IMR-90 (cell line): ENCODE measurements around the gene C1orf167. TPM values are rescaled to one million over a fixed set of nuclear protein-coding genes. Genes with fewer than 3 reads are reported as not detected.

ENCODE experiments used
- ATAC-seq: fragments of 200-7000 bp; cut with Tn5 transposase; 2 replicates; pipeline ENCODE4 v1.9.1; 2020; ENCODE audit warnings: low read depth, mild to moderate bottlenecking, moderate library complexity
- BruUV-seq: library from RNA; stranded (reverse); fragments of 400-500 nt; replicated peaks from 2 replicates; lab custom pipeline; 2021; lab: Mats Ljungman, UMichigan
- CTCF ChIA-PET: fragments of 300-600 bp; formaldehyde crosslinking; extraction: SDS; loops from one replicate; lab custom pipeline; 2021; ENCODE audit warnings: antibody characterized with exemption; lab: Yijun Ruan, JAX
- POLR2A ChIA-PET: fragments of 300-600 bp; sonication (Branson Sonifier 250); formaldehyde crosslinking; loops from one replicate; lab custom pipeline; 2022; ENCODE audit warnings: antibody characterized with exemption; ENCODE audit not compliant: unreplicated experiment; lab: Charles Lee
- DNase-seq: peaks from one replicate; pipeline ENCODE4 v3.0.0; 2013
- H2AFZ ChIP-seq: replicated peaks from 2 replicates; pipeline ENCODE3; 2013; ENCODE audit warnings: low read length, mild to moderate bottlenecking; ENCODE audit not compliant: poor library complexity
- H2AK5ac ChIP-seq: 2 replicates; pipeline ENCODE4 v1.6.1; 2013; ENCODE audit warnings: low read depth, low read length, inconsistent platforms
- H2AK9ac ChIP-seq: replicated peaks from 2 replicates; pipeline ENCODE3; 2013; ENCODE audit warnings: mild to moderate bottlenecking, low read depth, low read length, moderate library complexity; ENCODE audit not compliant: poor library complexity
- H2BK120ac ChIP-seq: 2 replicates; pipeline ENCODE4 v1.6.1; 2013; ENCODE audit warnings: low read depth, low read length, inconsistent platforms
- H2BK15ac ChIP-seq: 3 replicates; pipeline ENCODE4 v1.6.1; 2013; ENCODE audit warnings: low read depth, low read length, inconsistent platforms
- H2BK20ac ChIP-seq: 2 replicates; pipeline ENCODE4 v1.6.1; 2013; ENCODE audit warnings: low read depth, mild to moderate bottlenecking, inconsistent platforms, low read length, moderate library complexity
- H2BK5ac ChIP-seq: 2 replicates; pipeline ENCODE4 v1.6.1; 2013; ENCODE audit warnings: mild to moderate bottlenecking, low read depth, low read length, inconsistent platforms; ENCODE audit not compliant: poor library complexity, severe bottlenecking
- H3K14ac ChIP-seq: replicated peaks from 2 replicates; pipeline ENCODE4 v1.6.1; 2013; ENCODE audit warnings: low read depth, low read length, inconsistent platforms
- H3K18ac ChIP-seq: 2 replicates; pipeline ENCODE4 v1.6.1; 2013; ENCODE audit warnings: low read depth, low read length, control low read depth
- H3K23ac ChIP-seq: 2 replicates; pipeline ENCODE4 v1.6.1; 2013; ENCODE audit warnings: low read depth, low read length, inconsistent platforms
- H3K27ac ChIP-seq: 2 replicates; pipeline ENCODE4 v1.5.1; 2013; ENCODE audit warnings: mild to moderate bottlenecking, control low read depth, low read length; ENCODE audit not compliant: insufficient read depth
- H3K27me3 ChIP-seq: 2 replicates; pipeline ENCODE4 v1.6.1; 2013; ENCODE audit warnings: low read length; ENCODE audit not compliant: control insufficient read depth, insufficient read depth
- H3K36me3 ChIP-seq: 2 replicates; pipeline ENCODE4 v1.6.1; 2013; ENCODE audit warnings: low read length, mixed read lengths; ENCODE audit not compliant: control insufficient read depth, insufficient read depth
- H3K4ac ChIP-seq: 2 replicates; pipeline ENCODE4 v1.6.1; 2013; ENCODE audit warnings: low read depth, low read length, inconsistent platforms
- H3K4me1 ChIP-seq: 2 replicates; pipeline ENCODE4 v1.6.1; 2013; ENCODE audit warnings: low read length, mixed read lengths; ENCODE audit not compliant: control insufficient read depth, insufficient read depth
- H3K4me2 ChIP-seq: 2 replicates; pipeline ENCODE4 v1.6.1; 2013; ENCODE audit warnings: low read depth, mild to moderate bottlenecking, control low read depth, low read length, moderate library complexity
- H3K4me3 ChIP-seq: 2 replicates; pipeline ENCODE4 v1.5.1; 2013; ENCODE audit warnings: low read depth, mild to moderate bottlenecking, control low read depth, low read length, moderate library complexity; ENCODE audit not compliant: insufficient read depth
- H3K56ac ChIP-seq: 2 replicates; pipeline ENCODE4 v1.6.1; 2013; ENCODE audit warnings: low read length, inconsistent platforms; ENCODE audit not compliant: insufficient read depth; ENCODE audit errors: extremely low read depth
- H3K79me1 ChIP-seq, 2 experiments: 2 replicates each; pipeline ENCODE4 v1.6.1; 2013; ENCODE audit warnings: low read length in 2 of 2, inconsistent platforms in 1 of 2, low read depth in 1 of 2
- H3K9ac ChIP-seq: 2 replicates; pipeline ENCODE4 v1.6.1; 2013; ENCODE audit warnings: low read depth, low read length, control low read depth
- H3K9me1 ChIP-seq: 2 replicates; pipeline ENCODE4 v1.6.1; 2013; ENCODE audit warnings: low read length, inconsistent platforms; ENCODE audit not compliant: insufficient read depth
- H3K9me3 ChIP-seq: 2 replicates; pipeline ENCODE4 v1.6.1; 2013; ENCODE audit warnings: low read length; ENCODE audit not compliant: control insufficient read depth, insufficient read depth
- H4K20me1 ChIP-seq: 2 replicates; pipeline ENCODE4 v1.6.1; 2013; ENCODE audit warnings: low read length, inconsistent platforms; ENCODE audit not compliant: insufficient read depth
- H4K5ac ChIP-seq: 2 replicates; pipeline ENCODE4 v1.6.1; 2013; ENCODE audit warnings: mild to moderate bottlenecking, low read depth, low read length, control low read depth
- H4K8ac ChIP-seq, 2 experiments: 2 replicates each; pipeline ENCODE4 v1.6.1; 2013; ENCODE audit warnings: low read depth in 2 of 2, low read length in 2 of 2, control low read depth in 1 of 2, inconsistent platforms in 1 of 2
- H4K91ac ChIP-seq: 2 replicates; pipeline ENCODE4 v1.6.1; 2013; ENCODE audit warnings: low read depth, low read length, inconsistent platforms; ENCODE audit not compliant: insufficient read depth
- CEBPB ChIP-seq: IDR thresholded peaks from 2 replicates; pipeline ENCODE4 v1.6.1; 2012; ENCODE audit warnings: low read depth, low read length, improper control_type of control experiment
- CHD1 ChIP-seq: IDR thresholded peaks from 2 replicates; pipeline ENCODE4 v1.6.1; 2012; ENCODE audit warnings: low read depth, low read length, improper control_type of control experiment
- CTCF ChIP-seq: conservative IDR thresholded peaks from 2 replicates; pipeline ENCODE4 v1.5.1; 2012; ENCODE audit warnings: mild to moderate bottlenecking, low read depth, low read length, improper control_type of control experiment
- ELK1 ChIP-seq: fragments of 150-350 bp; IDR thresholded peaks from 2 replicates; pipeline ENCODE4 v1.6.1; 2016; ENCODE audit warnings: low read depth, mild to moderate bottlenecking, low read length, moderate library complexity, borderline replicate concordance
- FOS ChIP-seq: fragments of 150-350 bp; IDR thresholded peaks from 2 replicates; pipeline ENCODE4 v1.6.1; 2016; ENCODE audit warnings: low read depth, low read length
- MAFK ChIP-seq: IDR thresholded peaks from 2 replicates; pipeline ENCODE4 v1.6.1; 2012; ENCODE audit warnings: low read depth, low read length, improper control_type of control experiment
- MAZ ChIP-seq: IDR thresholded peaks from 2 replicates; pipeline ENCODE4 v1.6.1; 2012; ENCODE audit warnings: low read depth, mild to moderate bottlenecking, low read length, improper control_type of control experiment, moderate library complexity, borderline replicate concordance
- MXI1 ChIP-seq: IDR thresholded peaks from 2 replicates; pipeline ENCODE4 v1.6.1; 2012; ENCODE audit warnings: low read depth, mild to moderate bottlenecking, low read length, moderate library complexity, borderline replicate concordance
- NFE2L2 ChIP-seq: fragments of 150-350 bp; IDR thresholded peaks from 2 replicates; pipeline ENCODE4 v1.6.1; 2016; ENCODE audit warnings: low read depth, mild to moderate bottlenecking, low read length
- POLR2A ChIP-seq: IDR thresholded peaks from 2 replicates; pipeline ENCODE4 v1.6.1; 2012; ENCODE audit warnings: mild to moderate bottlenecking, low read depth, low read length
- RCOR1 ChIP-seq: IDR thresholded peaks from 2 replicates; pipeline ENCODE4 v1.6.1; 2012; ENCODE audit warnings: mild to moderate bottlenecking, low read length, improper control_type of control experiment; ENCODE audit not compliant: insufficient replicate concordance
- RFX5 ChIP-seq: IDR thresholded peaks from 2 replicates; pipeline ENCODE4 v1.8.0; 2012; ENCODE audit warnings: low read depth, mild to moderate bottlenecking, low read length, moderate library complexity
- SMC3 ChIP-seq: fragments of 150-350 bp; IDR thresholded peaks from 2 replicates; pipeline ENCODE4 v1.6.1; 2016; ENCODE audit warnings: low read depth, mild to moderate bottlenecking, antibody characterized with exemption, low read length, moderate library complexity
- WGBS, 2 experiments: methylation state at CpG; one replicate each; pipeline versions ENCODE4 v1.1.5 to v1.1.7; 2013; ENCODE audit warnings: missing lambda C conversion rate in 2 of 2; ENCODE audit not compliant: insufficient read length in 1 of 2; ENCODE audit errors: extremely low coverage in 2 of 2; 5-methylcytosine and 5-hydroxymethylcytosine counted together
- dilution Hi-C: fragments of 300-500 bp; cut with HindIII; formaldehyde crosslinking; loops from one replicate; pipeline ENCODE4 v1.14.3; 2018; ENCODE audit warnings: low sequenced_read_pairs; ENCODE audit not compliant: unreplicated experiment
- in situ Hi-C: fragments of 300-500 bp; cut with MboI; formaldehyde crosslinking; loops from 3 replicates; pipeline ENCODE4 v1.14.3; 2019; ENCODE audit warnings: low sequenced_read_pairs, inconsistent platforms, mixed read lengths
- intact Hi-C: fragments of 100-400 bp; cut with micrococcal nuclease; formaldehyde crosslinking; loops from 2 replicates; pipeline ENCODE4 v1.10.0; 2022
- polyA plus RNA-seq, 3 experiments: library from polyadenylated mRNA; depleted of rRNA; stranded (reverse); fragments of >200 nt; gene quantifications; 2 replicates each; pipeline ENCODE4 v1.2.3, GENCODE V29; 2012; ENCODE audit warnings: low replicate concordance in 1 of 3
- total RNA-seq: library from RNA; depleted of rRNA; stranded (reverse); fragments of >200 nt; gene quantifications from 2 replicates; pipeline ENCODE4 v1.2.3, GENCODE V29; 2012

The C1orf167 gene
- total and polyA plus RNA-seq, 2 of the 4 experiments (the other 2 are of a cell fraction), result under 0.01 to 0.15 TPM

GRCh38 chr1:11764115-11764514, 2.1 kb downstream of the C1orf167 start:
- DNase-seq (no peak), ATAC-seq (no peak)
- TF ChIP-seq POLR2A (no peak), MAFK (no peak), FOS (no peak), CEBPB (no peak), NFE2L2 (no peak), SMC3 (no peak), CTCF (no peak), ELK1 (no peak), RCOR1 (no peak), CHD1 (no peak), RFX5 (no peak), MAZ (no peak), MXI1 (no peak)
- Histone ChIP-seq H2AFZ (no peak overlapping the region), H4K5ac (no peak overlapping the region), H4K91ac (no peak overlapping the region), H2BK5ac (no peak overlapping the region), H2AK5ac (no peak overlapping the region), H2BK120ac (no peak overlapping the region), H2AK9ac (no peak overlapping the region), H3K9me3 (no peaks in the 10 kb centered on the region), H3K14ac (no peak overlapping the region), H4K20me1 (no peaks in the 10 kb centered on the region), H2BK20ac (no peak overlapping the region), H3K4me1 (peaks cover 1% of the 10 kb centered on the region; the same call in 1 of the 2 replicates), H2BK15ac (no peak overlapping the region), H3K9ac (no peak overlapping the region), H3K4me3 (no peak overlapping the region), H3K9me1 (no peaks in the 10 kb centered on the region), H3K27ac (no peak overlapping the region), H3K27me3 (peaks cover 42% of the 10 kb centered on the region), H3K56ac (no peak overlapping the region), H3K36me3 (no peaks in the 10 kb centered on the region), H4K8ac (no peak overlapping the region), H3K4ac (no peak overlapping the region), H3K4me2 (no peak overlapping the region), H3K18ac (no peak overlapping the region), H3K23ac (no peak overlapping the region), H3K79me1 (no peaks in the 10 kb centered on the region)
- in situ Hi-C loops, result no loop called here
- no TSS peak for BruUV-seq
- dilution Hi-C loops, result no loop called here
- WGBS, 2 experiments, result 82% methylated on average over 3 of the region's 3 CpGs; no CpG with 5 or more reads in 1 of the 2 experiments
- intact Hi-C loops, result no loop called here
- ChIA-PET POLR2A (no interaction called here), CTCF (no interaction called here)
